Measurements from ENCODE around the gene DNAJC5.

Gene DNAJC5

GRCh38 chr20:63898882-63899558, 4.1 kb downstream of the DNAJC5 start:
- TF ChIP-seq POLR2AphosphoS5 (IDR thresholded peaks at IDR 0.05; ENCODE audit: low read depth), result peak; percentile 42; the same call in 1 of the 2 replicates
- no peak for TF ChIP-seq REST (IDR thresholded peaks at IDR 0.05; ENCODE audit: insufficient replicate concordance, low read depth)
- no peak for TF ChIP-seq GABPA (IDR thresholded peaks at IDR 0.05; ENCODE audit: low read depth)
- TF ChIP-seq SPI1 (IDR thresholded peaks at IDR 0.05; ENCODE audit: borderline replicate concordance, low read depth), result peak; percentile 92
- no peak for TF ChIP-seq CTCF (IDR thresholded peaks at IDR 0.05; ENCODE audit: insufficient read depth, low read length)
- Histone ChIP-seq H3K4me3 (replicated peaks; ENCODE audit: insufficient read depth, low read length) (no peak overlapping the region), H3K27ac (replicated peaks) (peak overlapping the region; percentile 86), H3K27me3 (ENCODE audit: insufficient read depth, poor library complexity, severe bottlenecking) (no peaks in the 10 kb centered on the region)
- DNase-seq (ENCODE audit: low read depth in 1 of 2, low spot score in 1 of 2), result peak; percentile 55 to 81

GRCh38 chr20:63900413-63900812, 5.5 kb downstream of the DNAJC5 start:
- Histone ChIP-seq H3K4me3 (replicated peaks; ENCODE audit: insufficient read depth, low read length) (no peak overlapping the region; the same call in 1 of the 2 replicates), H3K27ac (replicated peaks) (peak overlapping the region; percentile 88), H3K27me3 (ENCODE audit: insufficient read depth, poor library complexity, severe bottlenecking) (no peaks in the 10 kb centered on the region)
- TF ChIP-seq GABPA (IDR thresholded peaks at IDR 0.05; ENCODE audit: low read depth) (no peak), SPI1 (IDR thresholded peaks at IDR 0.05; ENCODE audit: borderline replicate concordance, low read depth) (peak; percentile 36; the same call in 1 of the 2 replicates), CTCF (IDR thresholded peaks at IDR 0.05; ENCODE audit: insufficient read depth, low read length) (no peak), REST (IDR thresholded peaks at IDR 0.05; ENCODE audit: insufficient replicate concordance, low read depth) (no peak)
- DNase-seq (ENCODE audit: low read depth in 1 of 2, low spot score in 1 of 2), result peak; percentile 84 to 89

- peak; percentile 93 to 96 for DNase-seq (ENCODE audit: low read depth in 1 of 2, low spot score in 1 of 2)
- no peak for TF ChIP-seq REST (IDR thresholded peaks at IDR 0.05; ENCODE audit: insufficient replicate concordance, low read depth)
- TF ChIP-seq POLR2AphosphoS5 (IDR thresholded peaks at IDR 0.05; ENCODE audit: low read depth), result peak; percentile 69; the same call in 1 of the 2 replicates
- H3K27me3 ChIP-seq (ENCODE audit: insufficient read depth, poor library complexity, severe bottlenecking), result no peaks in the 10 kb centered on the region
- H3K4me3 ChIP-seq (replicated peaks; ENCODE audit: insufficient read depth, low read length), result no peak overlapping the region
- H3K27ac ChIP-seq (replicated peaks), result peak overlapping the region; percentile 88
Measured at GRCh38 chr20:63903796-63904561, 9.1 kb downstream of the DNAJC5 start.
